Measurements from ENCODE around the gene SYT7.
A peak's percentile ranks its signal among the peaks of the same experiment; 100 is the strongest.

Gene SYT7

GRCh38 chr11:61498767-61499341 is 82.0 kb downstream of the SYT7 start:
- Mint-ChIP-seq H3K9me3 (no peaks in the 10 kb centered on the region), H3K27me3 (no peaks in the 10 kb centered on the region), H3K4me3 (no peak overlapping the region), H3K4me1 (no peaks in the 10 kb centered on the region), H3K27ac (no peak overlapping the region)
- ATAC-seq: no peak
- DNase-seq: no peak

- no peak for ATAC-seq
- Mint-ChIP-seq H3K4me1 (no peaks in the 10 kb centered on the region), H3K9me3 (no peaks in the 10 kb centered on the region), H3K27me3 (no peaks in the 10 kb centered on the region), H3K4me3 (no peak overlapping the region), H3K27ac (no peak overlapping the region)
- DNase-seq: no peak
These were observed 83.0 kb downstream of the SYT7 start for GRCh38 chr11:61497876-61498275.

GRCh38 chr11:61497473-61497872 is 83.4 kb downstream of the SYT7 start:
- H3K27ac Mint-ChIP-seq: no peak overlapping the region
- no peaks in the 10 kb centered on the region for H3K4me1 Mint-ChIP-seq
- ATAC-seq: no peak
- H3K27me3 Mint-ChIP-seq: no peaks in the 10 kb centered on the region
- H3K4me3 Mint-ChIP-seq: no peak overlapping the region
- no peaks in the 10 kb centered on the region for H3K9me3 Mint-ChIP-seq
- no peak for DNase-seq

- Mint-ChIP-seq H3K27ac (no peak overlapping the region), H3K27me3 (no peaks in the 10 kb centered on the region), H3K4me3 (no peak overlapping the region), H3K4me1 (no peaks in the 10 kb centered on the region), H3K9me3 (no peaks in the 10 kb centered on the region)
- DNase-seq (no peak), ATAC-seq (no peak)
These were observed 84.1 kb downstream of the SYT7 start for GRCh38 chr11:61496602-61497400.

- no peak for DNase-seq
- ATAC-seq: no peak
- peak overlapping the region in 1 of 2 donors; percentile 19 for H3K27ac Mint-ChIP-seq
- no peaks in the 10 kb centered on the region for H3K27me3 Mint-ChIP-seq
- H3K4me1 Mint-ChIP-seq: no peaks in the 10 kb centered on the region
- no peak overlapping the region for H3K4me3 Mint-ChIP-seq
- H3K9me3 Mint-ChIP-seq: no peaks in the 10 kb centered on the region
These were observed 84.9 kb downstream of the SYT7 start for GRCh38 chr11:61495801-61496601.

GRCh38 chr11:61494381-61494961 is 86.4 kb downstream of the SYT7 start:
- ATAC-seq: no peak
- Mint-ChIP-seq H3K4me1 (no peaks in the 10 kb centered on the region), H3K9me3 (no peaks in the 10 kb centered on the region), H3K27me3 (no peaks in the 10 kb centered on the region), H3K4me3 (no peak overlapping the region), H3K27ac (no peak overlapping the region)
- no peak for DNase-seq

GRCh38 chr11:61491736-61492395 is 89.0 kb downstream of the SYT7 start:
- no peaks in the 10 kb centered on the region for H3K27me3 Mint-ChIP-seq
- DNase-seq (no peak), ATAC-seq (no peak)
- no peaks in the 10 kb centered on the region for H3K4me1 Mint-ChIP-seq
- H3K9me3 Mint-ChIP-seq: no peaks in the 10 kb centered on the region
- no peak overlapping the region for H3K27ac Mint-ChIP-seq
- H3K4me3 Mint-ChIP-seq: no peak overlapping the region

- H3K4me3 Mint-ChIP-seq: no peak overlapping the region
- no peaks in the 10 kb centered on the region for H3K27me3 Mint-ChIP-seq
- DNase-seq (no peak), ATAC-seq (no peak)
- H3K4me1 Mint-ChIP-seq: no peaks in the 10 kb centered on the region
- peak overlapping the region in 1 of 2 donors; percentile 79 for H3K27ac Mint-ChIP-seq
- H3K9me3 Mint-ChIP-seq: no peaks in the 10 kb centered on the region
These were observed 90.8 kb downstream of the SYT7 start for GRCh38 chr11:61489833-61490721.

- Mint-ChIP-seq H3K9me3 (no peaks in the 10 kb centered on the region), H3K27ac (no peak overlapping the region), H3K27me3 (no peaks in the 10 kb centered on the region), H3K4me1 (no peaks in the 10 kb centered on the region), H3K4me3 (no peak overlapping the region)
- ATAC-seq (no peak), DNase-seq (no peak)
These were observed 92.1 kb downstream of the SYT7 start for GRCh38 chr11:61488651-61489291.

- H3K9me3 Mint-ChIP-seq: no peaks in the 10 kb centered on the region
- DNase-seq (no peak), ATAC-seq (no peak)
- H3K4me3 Mint-ChIP-seq: no peak overlapping the region
- no peaks in the 10 kb centered on the region for H3K4me1 Mint-ChIP-seq
- no peaks in the 10 kb centered on the region for H3K27me3 Mint-ChIP-seq
- H3K27ac Mint-ChIP-seq: no peak overlapping the region
These were observed 93.4 kb downstream of the SYT7 start for GRCh38 chr11:61487342-61488025.

GRCh38 chr11:61486779-61487178 is 94.1 kb downstream of the SYT7 start:
- Mint-ChIP-seq H3K9me3 (no peaks in the 10 kb centered on the region), H3K27me3 (no peaks in the 10 kb centered on the region), H3K4me1 (no peaks in the 10 kb centered on the region), H3K27ac (peak overlapping the region in 1 of 2 donors; percentile 35), H3K4me3 (no peak overlapping the region)
- ATAC-seq (no peak), DNase-seq (no peak)

GRCh38 chr11:61486011-61486620 is 94.8 kb downstream of the SYT7 start:
- DNase-seq (no peak), ATAC-seq (no peak)
- Mint-ChIP-seq H3K9me3 (no peaks in the 10 kb centered on the region), H3K27me3 (no peaks in the 10 kb centered on the region), H3K27ac (peak overlapping the region; percentile 5 to 35), H3K4me3 (no peak overlapping the region), H3K4me1 (no peaks in the 10 kb centered on the region)

- Mint-ChIP-seq H3K4me3 (no peak overlapping the region), H3K9me3 (no peaks in the 10 kb centered on the region), H3K27me3 (peaks cover 8% of the 10 kb centered on the region), H3K4me1 (no peaks in the 10 kb centered on the region), H3K27ac (peak overlapping the region in 1 of 2 donors; percentile 43)
- no peak for DNase-seq
- ATAC-seq: no peak
These were observed 95.8 kb downstream of the SYT7 start for GRCh38 chr11:61485080-61485479.

Measured in stimulated activated naive CD8-positive, alpha-beta T cell treated with anti-CD3 and anti-CD28 coated beads, Interleukin-15, amount 100 ng/mL, for 72 hours (primary cell).